MCF 10A (cell line): Measurements from ENCODE around the gene CNTNAP2. TPM values are rescaled to one million over a fixed set of nuclear protein-coding genes. Genes with fewer than 3 reads are reported as not detected.

ENCODE experiments used
- BruUV-seq: library from RNA; stranded (reverse); fragments of 400-500 nt; replicated peaks from 2 replicates; lab custom pipeline; 2021; lab: Mats Ljungman, UMichigan
- CTCF ChIA-PET: fragments of 300-600 bp; sonication (Branson Sonifier 250); formaldehyde crosslinking; extraction: SDS; loops from one replicate; lab custom pipeline; 2021; ENCODE audit warnings: antibody characterized with exemption, inconsistent platforms; lab: Yijun Ruan, JAX
- POLR2A ChIA-PET: fragments of 300-600, 350-650 bp; sonication (Branson Sonifier 250); formaldehyde crosslinking; extraction: SDS; loops from one replicate; lab custom pipeline; 2020; ENCODE audit warnings: antibody characterized with exemption, inconsistent platforms; lab: Yijun Ruan, JAX
- DNase-seq: peaks from one replicate; pipeline ENCODE4 v3.0.0-alpha.2; 2018; ENCODE audit not compliant: unreplicated experiment
- H3K27ac Mint-ChIP-seq: one replicate; pipeline ENCODE4 v1.8.0; 2022; ENCODE audit warnings: mild to moderate bottlenecking, low read depth, mixed read lengths; ENCODE audit not compliant: unreplicated experiment
- H3K27me3 Mint-ChIP-seq: one replicate; pipeline ENCODE4 v1.8.0; 2022; ENCODE audit warnings: mixed read lengths; ENCODE audit not compliant: insufficient read depth, unreplicated experiment
- H3K36me3 Mint-ChIP-seq: one replicate; pipeline ENCODE4 v1.8.0; 2022; ENCODE audit warnings: mild to moderate bottlenecking, moderate library complexity, mixed read lengths; ENCODE audit not compliant: insufficient read depth, unreplicated experiment
- H3K4me1 Mint-ChIP-seq: one replicate; pipeline ENCODE4 v1.8.0; 2022; ENCODE audit warnings: mixed read lengths; ENCODE audit not compliant: insufficient read depth, unreplicated experiment
- H3K4me3 Mint-ChIP-seq: one replicate; pipeline ENCODE4 v1.8.0; 2022; ENCODE audit warnings: mild to moderate bottlenecking, moderate library complexity, mixed read lengths; ENCODE audit not compliant: unreplicated experiment
- H3K9me3 Mint-ChIP-seq: one replicate; pipeline ENCODE4 v1.8.0; 2022; ENCODE audit warnings: mixed read lengths; ENCODE audit not compliant: unreplicated experiment
- intact Hi-C: fragments of 100-400 bp; cut with micrococcal nuclease; formaldehyde crosslinking; loops from 2 replicates; pipeline ENCODE4 v1.14.1; 2022
- total RNA-seq: library from RNA; stranded (reverse); gene quantifications from 2 replicates; pipeline ENCODE4 v1.2.3, GENCODE V29; 2022
- TF ChIP-seq, protein P1 (sequence below): fragments of 200-600 bp; IDR thresholded peaks from one replicate; pipeline ENCODE4 v1.8.0; 2022; ENCODE audit warnings: antibody characterized with exemption, mild to moderate bottlenecking; ENCODE audit not compliant: unreplicated experiment

The CNTNAP2 gene
- total RNA-seq, 1 experiment from 2014 or later: 1.1 TPM

- no peak overlapping the region for H3K27ac Mint-ChIP-seq
- CTCF ChIA-PET: interaction anchor here (0.6 kb wide), 1 partner anchor 604 kb away, joined by 3 read pairs; no protein-coding TSS in a partner anchor
Measured at GRCh38 chr7:146548816-146549215, 432.2 kb downstream of the CNTNAP2 start.

GRCh38 chr7:146554556-146554955, 438.0 kb downstream of the CNTNAP2 start:
- Mint-ChIP-seq H3K4me1 (no peaks in the 10 kb centered on the region), H3K4me3 (no peak overlapping the region), H3K36me3 (no peaks in the 10 kb centered on the region), H3K27ac (no peak overlapping the region), H3K27me3 (peaks cover 94% of the 10 kb centered on the region), H3K9me3 (no peaks in the 10 kb centered on the region)
- CTCF ChIA-PET: no interaction called here
- intact Hi-C loops: no loop called here
- TF ChIP-seq, protein P1, sequence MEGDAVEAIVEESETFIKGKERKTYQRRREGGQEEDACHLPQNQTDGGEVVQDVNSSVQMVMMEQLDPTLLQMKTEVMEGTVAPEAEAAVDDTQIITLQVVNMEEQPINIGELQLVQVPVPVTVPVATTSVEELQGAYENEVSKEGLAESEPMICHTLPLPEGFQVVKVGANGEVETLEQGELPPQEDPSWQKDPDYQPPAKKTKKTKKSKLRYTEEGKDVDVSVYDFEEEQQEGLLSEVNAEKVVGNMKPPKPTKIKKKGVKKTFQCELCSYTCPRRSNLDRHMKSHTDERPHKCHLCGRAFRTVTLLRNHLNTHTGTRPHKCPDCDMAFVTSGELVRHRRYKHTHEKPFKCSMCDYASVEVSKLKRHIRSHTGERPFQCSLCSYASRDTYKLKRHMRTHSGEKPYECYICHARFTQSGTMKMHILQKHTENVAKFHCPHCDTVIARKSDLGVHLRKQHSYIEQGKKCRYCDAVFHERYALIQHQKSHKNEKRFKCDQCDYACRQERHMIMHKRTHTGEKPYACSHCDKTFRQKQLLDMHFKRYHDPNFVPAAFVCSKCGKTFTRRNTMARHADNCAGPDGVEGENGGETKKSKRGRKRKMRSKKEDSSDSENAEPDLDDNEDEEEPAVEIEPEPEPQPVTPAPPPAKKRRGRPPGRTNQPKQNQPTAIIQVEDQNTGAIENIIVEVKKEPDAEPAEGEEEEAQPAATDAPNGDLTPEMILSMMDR: no peak
- DNase-seq: no peak
- BruUV-seq: no TSS peak
- POLR2A ChIA-PET: no interaction called here

More at GRCh38 chr7:146548816-146549215, 432.2 kb downstream of the CNTNAP2 start:
- no TSS peak for BruUV-seq
- POLR2A ChIA-PET: no interaction called here
- no peak for DNase-seq
- peaks cover 63% of the 10 kb centered on the region for H3K27me3 Mint-ChIP-seq
- intact Hi-C loops: no loop called here
- no peaks in the 10 kb centered on the region for H3K36me3 Mint-ChIP-seq
- no peaks in the 10 kb centered on the region for H3K4me1 Mint-ChIP-seq
- H3K4me3 Mint-ChIP-seq: no peak overlapping the region
- TF ChIP-seq, protein P1: no peak
- H3K9me3 Mint-ChIP-seq: no peaks in the 10 kb centered on the region

- H3K4me3 Mint-ChIP-seq: no peak overlapping the region
Measured at GRCh38 chr7:146557971-146558469, 441.4 kb downstream of the CNTNAP2 start.

DNA sequence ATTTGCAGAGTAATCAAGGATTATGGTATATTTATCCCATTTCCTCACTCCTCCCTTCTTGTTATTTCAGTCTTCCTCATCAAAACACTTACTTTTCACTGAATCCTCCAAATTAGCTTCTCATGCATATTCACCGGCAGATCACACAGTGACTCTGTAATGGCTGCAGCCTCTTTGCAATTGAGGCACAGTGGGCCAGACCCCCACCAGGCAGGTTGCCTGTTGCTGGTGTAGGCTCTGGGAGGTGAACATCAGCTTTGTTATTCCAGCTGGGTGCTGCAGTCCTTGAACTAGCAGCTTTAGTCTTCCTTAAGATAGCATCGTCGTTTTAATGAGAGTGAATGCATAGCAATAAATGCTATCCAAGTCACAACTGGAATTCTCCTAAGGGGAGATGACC, 449.3 kb downstream of the CNTNAP2 start:
- no peak overlapping the region for H3K4me3 Mint-ChIP-seq
- POLR2A ChIA-PET: no interaction called here
- no peak overlapping the region for H3K27ac Mint-ChIP-seq
- no peaks in the 10 kb centered on the region for H3K4me1 Mint-ChIP-seq
- CTCF ChIA-PET: interaction anchor here (0.9 kb wide), 1 partner anchor 34 kb away, joined by 4 read pairs; no protein-coding TSS in a partner anchor
- no peaks in the 10 kb centered on the region for H3K9me3 Mint-ChIP-seq
- DNase-seq: no peak
- TF ChIP-seq, protein P1: no peak
- intact Hi-C loops: no loop called here
- peaks cover 39% of the 10 kb centered on the region for H3K27me3 Mint-ChIP-seq
- H3K36me3 Mint-ChIP-seq: no peaks in the 10 kb centered on the region
- BruUV-seq: no TSS peak

More at GRCh38 chr7:146557971-146558469, 441.4 kb downstream of the CNTNAP2 start:
- intact Hi-C loops: no loop called here
- no peak overlapping the region for H3K27ac Mint-ChIP-seq
- H3K4me1 Mint-ChIP-seq: no peaks in the 10 kb centered on the region
- ChIA-PET POLR2A (no interaction called here), CTCF (no interaction called here)
- H3K9me3 Mint-ChIP-seq: no peaks in the 10 kb centered on the region
- peaks cover 80% of the 10 kb centered on the region for H3K27me3 Mint-ChIP-seq
- no peak for DNase-seq
- no TSS peak for BruUV-seq
- no peaks in the 10 kb centered on the region for H3K36me3 Mint-ChIP-seq
- TF ChIP-seq, protein P1: no peak
